HEK293 (cell line): ENCODE measurements around the gene DDX20.

Experiments used
- ATF2 ChIP-seq: fragments of 450-650 bp; formaldehyde crosslinking; IDR thresholded peaks from 2 replicates; pipeline ENCODE4 v1.5.1; 2016; ENCODE audit warnings: missing biosample characterization, missing genetic modification characterization, low read depth
- CTCF ChIP-seq: fragments of 450-650 bp; formaldehyde crosslinking; IDR thresholded peaks from 2 replicates; pipeline ENCODE4 v1.5.1; 2016; ENCODE audit warnings: missing biosample characterization, missing genetic modification characterization
- HIC1 ChIP-seq: fragments of 450-650 bp; formaldehyde crosslinking; IDR thresholded peaks from 2 replicates; pipeline ENCODE4 v1.5.1; 2016; ENCODE audit warnings: missing biosample characterization, missing genetic modification characterization
- PBX3 ChIP-seq: sonication (generic); formaldehyde crosslinking; IDR thresholded peaks from 2 replicates; pipeline ENCODE4 v1.8.1; 2022; ENCODE audit warnings: mild to moderate bottlenecking, moderate library complexity, missing genetic modification reagents
- REST ChIP-seq: fragments of 450-650 bp; formaldehyde crosslinking; IDR thresholded peaks from 2 replicates; pipeline ENCODE4 v1.5.1; 2016; ENCODE audit warnings: missing biosample characterization, missing genetic modification characterization
- YY1 ChIP-seq: fragments of 450-650 bp; formaldehyde crosslinking; IDR thresholded peaks from 2 replicates; pipeline ENCODE4 v1.5.1; 2018; ENCODE audit warnings: missing biosample characterization, missing genetic modification characterization
- ZNF112 ChIP-seq: fragments of 450-650 bp; formaldehyde crosslinking; IDR thresholded peaks from 2 replicates; pipeline ENCODE4 v1.5.0; 2017; ENCODE audit warnings: missing biosample characterization, missing genetic modification characterization
- ZNF174 ChIP-seq: fragments of 450-650 bp; formaldehyde crosslinking; IDR thresholded peaks from 2 replicates; pipeline ENCODE4 v1.5.0; 2017; ENCODE audit warnings: missing biosample characterization, mild to moderate bottlenecking, missing genetic modification characterization
- ZNF221 ChIP-seq: fragments of 450-650 bp; formaldehyde crosslinking; IDR thresholded peaks from 2 replicates; pipeline ENCODE4 v1.5.1; 2017; ENCODE audit warnings: missing biosample characterization, missing genetic modification characterization, borderline replicate concordance
- ZNF37A ChIP-seq: fragments of 450-650 bp; IDR thresholded peaks from 2 replicates; pipeline ENCODE4 v1.5.1; 2018; ENCODE audit warnings: missing biosample characterization, missing genetic modification characterization
- ZNF843 ChIP-seq: fragments of 450-650 bp; formaldehyde crosslinking; IDR thresholded peaks from 2 replicates; pipeline ENCODE4 v1.5.1; 2016; ENCODE audit warnings: missing biosample characterization, missing genetic modification characterization

GRCh38 chr1:111733992-111734341 lies 21.7 kb upstream of the DDX20 start:
- no peak for TF ChIP-seq PBX3 (CRISPR knock-in tag)
- no peak for TF ChIP-seq ZNF37A
- TF ChIP-seq ZNF174: no peak
- no peak for TF ChIP-seq CTCF (tag by site-specific recombination)
- TF ChIP-seq YY1 (tag by site-specific recombination): no peak
- no peak for TF ChIP-seq ZNF843 (tag by site-specific recombination)
- no peak for TF ChIP-seq ZNF112 (tag by site-specific recombination)
- no peak for TF ChIP-seq ATF2 (tag by site-specific recombination)
- no peak for TF ChIP-seq ZNF221 (tag by site-specific recombination)
- no peak for TF ChIP-seq REST (tag by site-specific recombination)
- TF ChIP-seq HIC1 (tag by site-specific recombination): no peak
